WTC11 (cell line): Measurements from ENCODE around the gene TNIK.

ENCODE experiments used
- ATF3 ChIP-seq: sonication (generic); formaldehyde crosslinking; conservative IDR thresholded peaks from 2 replicates; pipeline ENCODE4 v1.8.1; 2022; ENCODE audit warnings: mild to moderate bottlenecking, missing genetic modification reagents
- CREB1 ChIP-seq: sonication (generic); formaldehyde crosslinking; IDR thresholded peaks from 2 replicates; pipeline ENCODE4 v1.8.0; 2023; ENCODE audit warnings: mild to moderate bottlenecking, missing genetic modification reagents
- CTCF ChIP-seq: fragments of 200-600 bp; IDR thresholded peaks from 2 replicates; pipeline ENCODE4 v1.8.0; 2022; ENCODE audit warnings: antibody characterized with exemption
- RORB ChIP-seq: fragments of 250-450 bp; sonication (Bioruptor Pico); IDR thresholded peaks from 2 replicates; pipeline ENCODE4 v1.9.0; 2021; ENCODE audit warnings: mild to moderate bottlenecking
- SMAD3 ChIP-seq: sonication (generic); formaldehyde crosslinking; IDR thresholded peaks from 2 replicates; pipeline ENCODE4 v1.8.0; 2022; ENCODE audit warnings: missing genetic modification reagents, mild to moderate bottlenecking, borderline replicate concordance
- TP53 ChIP-seq: sonication (generic); formaldehyde crosslinking; IDR thresholded peaks from 2 replicates; pipeline ENCODE4 v1.8.1; 2023; ENCODE audit warnings: mild to moderate bottlenecking, missing genetic modification reagents
- ZNF512 ChIP-seq: sonication (generic); formaldehyde crosslinking; IDR thresholded peaks from 2 replicates; pipeline ENCODE4 v1.8.1; 2022; ENCODE audit warnings: missing genetic modification reagents, borderline replicate concordance
- TF ChIP-seq, protein P1 (sequence below): sonication (generic); formaldehyde crosslinking; IDR thresholded peaks from 2 replicates; pipeline ENCODE4 v1.8.1; 2023; ENCODE audit warnings: mild to moderate bottlenecking, missing genetic modification reagents

- TF ChIP-seq CTCF, result no peak
- no peak for TF ChIP-seq SMAD3 (CRISPR knock-in tag)
- TF ChIP-seq ATF3, result no peak
- TF ChIP-seq ZNF512 (CRISPR knock-in tag), result no peak
- no peak for TF ChIP-seq TP53 (CRISPR knock-in tag)
- TF ChIP-seq, protein P1, sequence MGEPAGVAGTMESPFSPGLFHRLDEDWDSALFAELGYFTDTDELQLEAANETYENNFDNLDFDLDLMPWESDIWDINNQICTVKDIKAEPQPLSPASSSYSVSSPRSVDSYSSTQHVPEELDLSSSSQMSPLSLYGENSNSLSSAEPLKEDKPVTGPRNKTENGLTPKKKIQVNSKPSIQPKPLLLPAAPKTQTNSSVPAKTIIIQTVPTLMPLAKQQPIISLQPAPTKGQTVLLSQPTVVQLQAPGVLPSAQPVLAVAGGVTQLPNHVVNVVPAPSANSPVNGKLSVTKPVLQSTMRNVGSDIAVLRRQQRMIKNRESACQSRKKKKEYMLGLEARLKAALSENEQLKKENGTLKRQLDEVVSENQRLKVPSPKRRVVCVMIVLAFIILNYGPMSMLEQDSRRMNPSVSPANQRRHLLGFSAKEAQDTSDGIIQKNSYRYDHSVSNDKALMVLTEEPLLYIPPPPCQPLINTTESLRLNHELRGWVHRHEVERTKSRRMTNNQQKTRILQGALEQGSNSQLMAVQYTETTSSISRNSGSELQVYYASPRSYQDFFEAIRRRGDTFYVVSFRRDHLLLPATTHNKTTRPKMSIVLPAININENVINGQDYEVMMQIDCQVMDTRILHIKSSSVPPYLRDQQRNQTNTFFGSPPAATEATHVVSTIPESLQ, result no peak
- TF ChIP-seq CREB1 (CRISPR knock-in tag), result no peak
- no peak for TF ChIP-seq RORB (CRISPR knock-in tag)
Observed at GRCh38 chr3:171342783-171343420, 117.3 kb downstream of the TNIK start.
